Ishikawa (cell line): ENCODE results near the gene ETHE1.

Source experiments
- CEBPB ChIP-seq: IDR thresholded peaks from 2 replicates; pipeline ENCODE4 v1.6.1; 2012
- CREB1 ChIP-seq: IDR thresholded peaks from 2 replicates; pipeline ENCODE4 v1.6.1; 2012; ENCODE audit warnings: low read depth
- EGR1 ChIP-seq: IDR thresholded peaks from 2 replicates; pipeline ENCODE4 v1.6.1; 2012
- EP300 ChIP-seq: IDR thresholded peaks from 2 replicates; pipeline ENCODE4 v1.6.1; 2012; ENCODE audit warnings: borderline replicate concordance
- FOXM1 ChIP-seq: IDR thresholded peaks from 2 replicates; pipeline ENCODE4 v1.6.1; 2012; ENCODE audit warnings: low read depth, borderline replicate concordance
- MAX ChIP-seq: IDR thresholded peaks from 2 replicates; pipeline ENCODE4 v1.6.1; 2012
- NFIC ChIP-seq: IDR thresholded peaks from 2 replicates; pipeline ENCODE4 v1.6.1; 2012
- RAD21 ChIP-seq: IDR thresholded peaks from 2 replicates; pipeline ENCODE4 v1.6.1; 2012; ENCODE audit warnings: low read depth
- REST ChIP-seq: IDR thresholded peaks from 2 replicates; pipeline ENCODE4 v1.6.1; 2012; ENCODE audit warnings: low read depth, mild to moderate bottlenecking
- TAF1 ChIP-seq: IDR thresholded peaks from 2 replicates; pipeline ENCODE4 v1.6.1; 2012; ENCODE audit warnings: low read depth, mild to moderate bottlenecking
- TCF12 ChIP-seq: IDR thresholded peaks from 2 replicates; pipeline ENCODE4 v1.6.1; 2012; ENCODE audit warnings: low read depth
- TEAD4 ChIP-seq: IDR thresholded peaks from 2 replicates; pipeline ENCODE4 v1.6.1; 2012
- USF1 ChIP-seq: IDR thresholded peaks from 2 replicates; pipeline ENCODE4 v1.6.1; 2012
- YY1 ChIP-seq: IDR thresholded peaks from 2 replicates; pipeline ENCODE4 v1.6.1; 2012; ENCODE audit warnings: low read depth
- ZBTB7A ChIP-seq: IDR thresholded peaks from 2 replicates; pipeline ENCODE4 v1.6.1; 2012; ENCODE audit warnings: low read depth

Gene ETHE1

GRCh38 chr19:43507880-43508279, 19.1 kb downstream of the ETHE1 start:
- TF ChIP-seq EP300 (no peak), EGR1 (no peak), REST (no peak), FOXM1 (no peak), CEBPB (no peak), RAD21 (no peak), TEAD4 (no peak), USF1 (no peak), NFIC (no peak), TAF1 (no peak), YY1 (no peak), MAX (no peak), TCF12 (no peak), CREB1 (no peak), ZBTB7A (no peak)

GRCh38 chr19:43506629-43507028, 20.4 kb downstream of the ETHE1 start:
- TF ChIP-seq TCF12 = no peak
- TF ChIP-seq TEAD4 = no peak
- no peak for TF ChIP-seq MAX
- no peak for TF ChIP-seq EGR1
- TF ChIP-seq ZBTB7A = no peak
- TF ChIP-seq TAF1 = no peak

GRCh38 chr19:43505941-43506340, 21.1 kb downstream of the ETHE1 start:
- TF ChIP-seq RAD21 = no peak

GRCh38 chr19:43505186-43505456, 21.9 kb downstream of the ETHE1 start:
- no peak for TF ChIP-seq CREB1
- no peak for TF ChIP-seq YY1
- TF ChIP-seq RAD21 = no peak
- no peak for TF ChIP-seq REST
- no peak for TF ChIP-seq EP300
- no peak for TF ChIP-seq NFIC
- no peak for TF ChIP-seq ZBTB7A
- TF ChIP-seq CEBPB = no peak
- no peak for TF ChIP-seq TEAD4
- TF ChIP-seq EGR1 = no peak
- no peak for TF ChIP-seq USF1
- TF ChIP-seq FOXM1 = no peak
- no peak for TF ChIP-seq TAF1
- TF ChIP-seq TCF12 = no peak
- no peak for TF ChIP-seq MAX

- TF ChIP-seq YY1 (no peak), MAX (peak; percentile 71), ZBTB7A (peak; percentile 71), EGR1 (no peak), TCF12 (peak; percentile 32; the same call in 1 of the 2 replicates), EP300 (0 out of 2 replicates have a peak, but pooled peaks have one; percentile 9), REST (no peak), NFIC (no peak)
These were observed 22.4 kb downstream of the ETHE1 start, which contains the start of gene PHLDB3 for GRCh38 chr19:43504426-43505185. Gene PHLDB3 (minus strand): TSS chr19:43504746. CDS start chr19:43504118, 628 bp downstream.
